ENCODE measurements around the gene PPIG. TPM values are rescaled to one million over a fixed set of nuclear protein-coding genes. Genes with fewer than 3 reads are reported as not detected.

Gene PPIG
- total RNA-seq, 6 experiments from 2014 or later: 36.5 to 40.3 (median 38.3) TPM

DNA sequence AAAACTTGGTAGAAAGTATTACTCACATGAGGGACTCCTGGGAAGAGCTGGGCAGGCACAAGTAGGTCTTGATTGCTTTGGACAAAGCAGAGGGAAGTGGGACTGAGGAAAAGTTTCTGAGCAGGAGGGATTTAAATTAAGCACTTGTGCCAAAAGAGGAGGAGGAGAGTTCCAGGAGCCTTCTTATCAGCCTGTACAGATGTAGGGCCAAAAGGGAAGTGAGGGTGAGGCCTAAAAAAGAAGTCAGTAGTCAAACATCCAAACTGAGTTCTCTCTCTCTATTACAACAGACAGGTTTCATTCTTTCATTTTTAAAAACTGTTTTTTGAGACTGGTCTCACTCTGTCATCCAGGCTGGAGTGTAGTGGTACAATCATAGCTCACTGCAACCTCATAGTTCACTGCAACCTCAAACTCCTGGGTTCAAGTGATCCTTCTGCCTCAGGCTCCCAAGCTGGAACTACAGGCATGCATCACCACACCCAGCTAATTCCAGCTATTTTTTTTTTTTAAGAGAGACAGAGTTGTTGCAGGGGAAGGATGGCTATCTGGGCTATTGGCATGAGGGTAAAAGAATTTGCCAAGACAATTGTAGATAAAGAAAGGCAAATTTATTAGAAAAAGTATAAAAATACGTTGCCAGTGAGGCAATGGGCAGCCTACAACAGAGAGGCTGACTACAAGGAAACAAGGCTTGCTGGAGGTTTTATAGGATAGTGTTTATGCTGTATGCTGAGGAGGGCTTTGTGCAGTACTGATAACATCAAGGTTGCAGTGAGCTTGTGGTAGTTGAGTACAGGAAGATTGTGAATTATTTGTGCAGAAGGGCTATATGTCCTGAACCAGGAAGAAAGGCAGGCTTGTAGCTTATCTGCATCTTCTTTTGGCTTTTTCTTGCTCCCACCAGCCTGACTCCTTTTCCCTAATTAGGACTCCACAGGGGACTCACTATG is 81.1 kb downstream of the PPIG start:
- Mint-ChIP-seq H3K36me3 (ENCODE audit: low read depth) (no peaks in the 10 kb centered on the region), H3K27me3 (ENCODE audit: insufficient read depth) (peaks cover 3% of the 10 kb centered on the region), H3K4me3 (peak overlapping the region; percentile 38), H3K4me1 (ENCODE audit: low read depth) (peaks cover 24% of the 10 kb centered on the region), H3K9me3 (no peaks in the 10 kb centered on the region), H3K27ac (peak overlapping the region; percentile 90)
- TF ChIP-seq, protein P1, sequence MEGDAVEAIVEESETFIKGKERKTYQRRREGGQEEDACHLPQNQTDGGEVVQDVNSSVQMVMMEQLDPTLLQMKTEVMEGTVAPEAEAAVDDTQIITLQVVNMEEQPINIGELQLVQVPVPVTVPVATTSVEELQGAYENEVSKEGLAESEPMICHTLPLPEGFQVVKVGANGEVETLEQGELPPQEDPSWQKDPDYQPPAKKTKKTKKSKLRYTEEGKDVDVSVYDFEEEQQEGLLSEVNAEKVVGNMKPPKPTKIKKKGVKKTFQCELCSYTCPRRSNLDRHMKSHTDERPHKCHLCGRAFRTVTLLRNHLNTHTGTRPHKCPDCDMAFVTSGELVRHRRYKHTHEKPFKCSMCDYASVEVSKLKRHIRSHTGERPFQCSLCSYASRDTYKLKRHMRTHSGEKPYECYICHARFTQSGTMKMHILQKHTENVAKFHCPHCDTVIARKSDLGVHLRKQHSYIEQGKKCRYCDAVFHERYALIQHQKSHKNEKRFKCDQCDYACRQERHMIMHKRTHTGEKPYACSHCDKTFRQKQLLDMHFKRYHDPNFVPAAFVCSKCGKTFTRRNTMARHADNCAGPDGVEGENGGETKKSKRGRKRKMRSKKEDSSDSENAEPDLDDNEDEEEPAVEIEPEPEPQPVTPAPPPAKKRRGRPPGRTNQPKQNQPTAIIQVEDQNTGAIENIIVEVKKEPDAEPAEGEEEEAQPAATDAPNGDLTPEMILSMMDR (IDR thresholded peaks at IDR 0.05): no peak
- peak; percentile 43 for DNase-seq

DNA sequence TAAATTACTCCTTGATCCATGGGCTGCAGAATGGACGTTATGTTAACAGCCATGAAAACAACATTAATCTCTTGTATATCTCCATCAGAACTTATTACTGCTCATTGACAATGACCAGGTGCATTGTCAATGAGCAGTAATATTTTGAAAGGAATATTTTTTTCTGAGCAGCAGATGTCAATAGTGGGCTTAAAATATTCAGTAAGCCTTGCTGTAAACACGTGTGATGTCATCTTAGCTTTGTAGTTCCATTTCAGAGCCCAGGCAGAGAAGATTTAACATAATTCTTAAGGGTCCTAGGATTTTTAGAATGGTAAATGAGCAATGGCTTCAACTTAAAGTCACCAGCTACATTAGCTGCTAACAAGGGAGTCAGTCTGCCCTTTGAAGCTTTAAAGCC is 83.4 kb downstream of the PPIG start:
- no peaks in the 10 kb centered on the region for H3K9me3 Mint-ChIP-seq
- no peak overlapping the region for H3K27ac Mint-ChIP-seq
- DNase-seq: no peak
- H3K27me3 Mint-ChIP-seq (ENCODE audit: insufficient read depth): peaks cover 3% of the 10 kb centered on the region
- H3K36me3 Mint-ChIP-seq (ENCODE audit: low read depth): no peaks in the 10 kb centered on the region
- TF ChIP-seq, protein P1 (IDR thresholded peaks at IDR 0.05): no peak
- no peak overlapping the region for H3K4me3 Mint-ChIP-seq
- H3K4me1 Mint-ChIP-seq (ENCODE audit: low read depth): peaks cover 29% of the 10 kb centered on the region

DNA sequence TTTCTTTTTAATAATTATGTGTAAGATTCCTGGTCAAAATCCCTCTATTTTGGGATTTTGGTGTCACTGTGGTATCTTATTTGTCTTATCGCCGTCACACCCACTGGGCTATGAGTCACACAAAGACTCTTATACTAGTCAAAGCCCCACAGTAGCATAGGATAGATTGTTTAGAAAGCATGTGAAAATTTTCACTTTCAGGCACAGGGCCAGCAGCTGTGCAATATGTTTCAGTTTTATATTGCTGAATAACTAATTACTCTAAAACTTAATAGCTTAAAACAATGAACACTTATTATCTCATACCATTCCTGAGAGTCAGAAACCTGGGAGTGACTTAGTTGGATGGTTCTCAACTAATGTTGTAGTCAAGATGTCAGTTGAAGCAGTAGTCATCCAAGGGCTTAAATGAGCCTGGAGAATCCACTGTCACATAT is 86.1 kb downstream of the PPIG start:
- no peak overlapping the region for H3K4me3 Mint-ChIP-seq
- no peak overlapping the region for H3K27ac Mint-ChIP-seq
- TF ChIP-seq, protein P1 (IDR thresholded peaks at IDR 0.05): no peak
- no peaks in the 10 kb centered on the region for H3K36me3 Mint-ChIP-seq (ENCODE audit: low read depth)
- H3K9me3 Mint-ChIP-seq: no peaks in the 10 kb centered on the region
- peaks cover 3% of the 10 kb centered on the region for H3K27me3 Mint-ChIP-seq (ENCODE audit: insufficient read depth)
- peaks cover 18% of the 10 kb centered on the region for H3K4me1 Mint-ChIP-seq (ENCODE audit: low read depth)
- DNase-seq: peak; percentile 19

DNA sequence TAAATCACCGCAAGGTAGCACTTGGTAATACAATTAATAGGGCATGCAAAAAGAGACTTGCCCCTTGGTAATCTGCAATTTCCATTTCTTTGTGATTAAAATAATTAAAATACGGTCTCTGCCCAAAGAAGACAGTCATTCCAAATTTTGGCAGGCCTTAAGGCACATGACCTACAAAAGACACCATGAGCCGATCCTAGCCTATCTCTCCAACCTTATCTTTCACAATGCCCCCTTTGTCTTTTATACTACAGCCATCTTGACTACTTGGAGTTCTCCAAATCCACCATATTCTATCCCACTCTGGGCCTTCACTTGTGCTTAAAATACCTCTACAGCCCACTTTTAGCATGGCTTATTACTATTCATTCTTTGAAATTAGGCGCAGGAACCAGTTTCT is 86.8 kb downstream of the PPIG start:
- no peak for DNase-seq
- TF ChIP-seq, protein P1 (IDR thresholded peaks at IDR 0.05): no peak
- H3K9me3 Mint-ChIP-seq: no peaks in the 10 kb centered on the region
- H3K36me3 Mint-ChIP-seq (ENCODE audit: low read depth): no peaks in the 10 kb centered on the region
- H3K4me3 Mint-ChIP-seq: no peak overlapping the region
- no peak overlapping the region for H3K27ac Mint-ChIP-seq
- H3K27me3 Mint-ChIP-seq (ENCODE audit: insufficient read depth): peaks cover 5% of the 10 kb centered on the region
- peaks cover 11% of the 10 kb centered on the region for H3K4me1 Mint-ChIP-seq (ENCODE audit: low read depth)

DNA sequence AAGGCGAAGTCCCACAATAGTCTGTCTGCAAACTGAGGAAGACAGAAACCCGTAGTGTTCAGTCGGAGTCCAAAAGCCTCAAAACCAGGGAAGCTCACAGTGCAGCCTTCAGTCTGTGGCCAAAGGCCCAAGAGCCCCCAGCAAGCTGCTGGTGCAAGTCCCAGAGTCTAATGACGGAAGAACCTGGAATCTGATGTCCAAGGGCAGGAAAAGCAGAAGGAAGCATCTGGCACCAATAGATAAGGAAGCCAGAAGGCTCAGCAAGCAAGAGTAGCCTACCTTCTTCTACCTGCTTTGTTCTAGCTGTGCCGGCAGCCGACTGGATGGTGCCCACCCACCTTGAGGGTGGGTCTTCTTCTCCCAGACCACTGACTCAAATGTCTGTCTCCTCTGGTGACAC is 88.3 kb downstream of the PPIG start:
- Mint-ChIP-seq H3K9me3 (no peaks in the 10 kb centered on the region), H3K4me3 (no peak overlapping the region), H3K36me3 (ENCODE audit: low read depth) (no peaks in the 10 kb centered on the region), H3K27me3 (ENCODE audit: insufficient read depth) (peaks cover 5% of the 10 kb centered on the region), H3K4me1 (ENCODE audit: low read depth) (peaks cover 8% of the 10 kb centered on the region), H3K27ac (no peak overlapping the region)
- TF ChIP-seq, protein P1 (IDR thresholded peaks at IDR 0.05): no peak
- DNase-seq: no peak

Measured in HFFc6 (cell line).